Fibroblast of lung (primary cell): ENCODE data around the gene TNFRSF9. TPM values are rescaled to one million over a fixed set of nuclear protein-coding genes. Genes with fewer than 3 reads are reported as not detected.

Experiments
- DNase-seq, 2 donors: peaks; one replicate each; pipeline versions ENCODE4 v3.0.0 to v3.0.0-alpha.2; 2010; ENCODE audit warnings: low read depth in 2 of 2
- H2AFZ ChIP-seq: 2 replicates; pipeline ENCODE4 v1.5.1; 2012; ENCODE audit warnings: low read length, control low read depth, inconsistent platforms
- H3K27ac ChIP-seq: 2 replicates; pipeline ENCODE4 v1.5.1; 2011; ENCODE audit warnings: low read length, control low read depth; ENCODE audit not compliant: insufficient read depth
- H3K27me3 ChIP-seq: 2 replicates; pipeline ENCODE4 v1.5.1; 2011; ENCODE audit warnings: mild to moderate bottlenecking, low read length; ENCODE audit not compliant: control insufficient read depth, insufficient read depth
- H3K36me3 ChIP-seq: 2 replicates; pipeline ENCODE4 v1.5.1; 2011; ENCODE audit warnings: low read length; ENCODE audit not compliant: control insufficient read depth, insufficient read depth
- H3K4me1 ChIP-seq: 2 replicates; pipeline ENCODE4 v1.5.1; 2011; ENCODE audit warnings: low read length; ENCODE audit not compliant: control insufficient read depth, insufficient read depth; ENCODE audit errors: extremely low read depth
- H3K4me2 ChIP-seq: 2 replicates; pipeline ENCODE4 v1.5.1; 2011; ENCODE audit warnings: low read length, control low read depth; ENCODE audit not compliant: insufficient read depth; ENCODE audit errors: extremely low read depth
- H3K4me3 ChIP-seq, 4 experiments: fragments of 200-600 bp in 1 of 4; sonication (generic) in 1 of 4; replicated peaks in 1 of 4; 2 replicates each; pipeline ENCODE4 v1.5.1; 2011 to 2016; ENCODE audit warnings: low read length in 4 of 4, low read depth in 3 of 4, mild to moderate bottlenecking in 3 of 4, control low read depth in 2 of 4, inconsistent platforms in 1 of 4, mixed read lengths in 1 of 4; ENCODE audit not compliant: insufficient read depth in 1 of 4; ENCODE audit errors: control extremely low read depth in 1 of 4
- H3K79me2 ChIP-seq: 2 replicates; pipeline ENCODE4 v1.5.1; 2012; ENCODE audit warnings: mild to moderate bottlenecking, low read length, inconsistent platforms; ENCODE audit not compliant: control insufficient read depth, insufficient read depth
- H3K9ac ChIP-seq: 2 replicates; pipeline ENCODE4 v1.5.1; 2011; ENCODE audit warnings: mild to moderate bottlenecking, low read length, control low read depth; ENCODE audit not compliant: insufficient read depth
- H3K9me3 ChIP-seq: 2 replicates; pipeline ENCODE4 v1.5.1; 2012; ENCODE audit warnings: low read depth, low read length; ENCODE audit not compliant: control insufficient read depth, insufficient read depth
- H4K20me1 ChIP-seq: 2 replicates; pipeline ENCODE4 v1.5.1; 2011; ENCODE audit warnings: low read length; ENCODE audit not compliant: control insufficient read depth, insufficient read depth; ENCODE audit errors: extremely low read depth
- EZH2 ChIP-seq: IDR thresholded peaks from 2 replicates; pipeline ENCODE4 v1.5.1; 2012; ENCODE audit warnings: low read length, control low read depth, mild to moderate bottlenecking; ENCODE audit errors: missing control alignments
- polyA plus RNA-seq, 2 donors: library from polyadenylated mRNA; depleted of rRNA in 1 of 2; stranded (reverse) in 1 of 2; unstranded in 1 of 2; fragments of >200 nt; gene quantifications; 2 replicates each; pipeline ENCODE4 v1.2.1, GENCODE V29; 2011 to 2012; ENCODE audit warnings: missing spikeins in 1 of 2
- total RNA-seq: library from RNA; depleted of rRNA; stranded (reverse); fragments of >200 nt; gene quantifications from 2 replicates; pipeline ENCODE4 v1.2.1, GENCODE V29; 2014
- TF ChIP-seq, protein P1 (sequence below), 2 donors: IDR thresholded peaks in 1 of 2; conservative IDR thresholded peaks in 1 of 2; 1 replicate in 1 of 2; 2 replicates in 1 of 2; pipeline ENCODE4 v1.5.1; 2011 to 2012; ENCODE audit warnings: low read length in 2 of 2, control low read depth in 1 of 2, inconsistent platforms in 1 of 2, low read depth in 1 of 2, mild to moderate bottlenecking in 1 of 2

Gene TNFRSF9
- total and polyA plus RNA-seq, 2 donors (not counting 1 experiment from before 2014, with no cell fraction given): 0.02 TPM; not detected in 1

DNA sequence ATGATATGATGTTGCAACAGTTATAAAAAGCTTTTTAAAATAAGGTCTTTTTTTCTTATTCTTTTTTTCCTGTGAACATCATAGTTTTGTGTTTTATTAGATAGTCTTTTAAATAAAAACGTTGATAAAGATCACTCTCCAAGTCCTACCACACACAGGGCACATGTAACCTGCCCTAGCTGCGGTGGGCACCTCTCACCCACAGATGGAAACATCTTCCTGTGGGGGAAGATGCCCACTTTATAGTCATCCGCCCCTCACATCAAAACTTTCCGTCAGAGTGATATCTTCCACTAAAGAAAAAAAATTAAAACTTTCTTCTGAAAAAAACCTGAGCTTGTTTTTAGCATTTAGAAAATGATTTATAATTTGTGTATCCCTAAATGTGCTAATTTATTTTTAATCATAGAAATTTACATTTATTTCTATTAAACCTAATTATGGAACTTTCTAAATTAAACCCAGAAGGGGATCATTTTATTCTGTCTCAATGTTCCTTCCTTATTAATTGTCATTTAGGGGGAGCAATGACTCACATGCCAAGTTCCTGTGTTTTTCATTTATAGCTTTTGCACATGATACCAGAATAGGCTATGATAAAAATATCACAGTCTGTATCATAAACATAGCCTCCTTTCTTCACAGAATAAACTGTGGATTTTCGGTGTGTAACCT, 24.7 kb downstream of the TNFRSF9 start:
- no peak for DNase-seq
- Histone ChIP-seq H3K27me3 (peaks cover 5% of the 10 kb centered on the region), H3K4me3 (no peak overlapping the region), H3K9me3 (no peaks in the 10 kb centered on the region), H3K27ac (no peak overlapping the region), H3K4me1 (no peaks in the 10 kb centered on the region), H4K20me1 (no peaks in the 10 kb centered on the region), H3K79me2 (no peaks in the 10 kb centered on the region), H3K4me2 (no peak overlapping the region), H3K36me3 (no peaks in the 10 kb centered on the region), H3K9ac (no peak overlapping the region), H2AFZ (no peak overlapping the region)
- no peak for TF ChIP-seq EZH2
- TF ChIP-seq, protein P1, sequence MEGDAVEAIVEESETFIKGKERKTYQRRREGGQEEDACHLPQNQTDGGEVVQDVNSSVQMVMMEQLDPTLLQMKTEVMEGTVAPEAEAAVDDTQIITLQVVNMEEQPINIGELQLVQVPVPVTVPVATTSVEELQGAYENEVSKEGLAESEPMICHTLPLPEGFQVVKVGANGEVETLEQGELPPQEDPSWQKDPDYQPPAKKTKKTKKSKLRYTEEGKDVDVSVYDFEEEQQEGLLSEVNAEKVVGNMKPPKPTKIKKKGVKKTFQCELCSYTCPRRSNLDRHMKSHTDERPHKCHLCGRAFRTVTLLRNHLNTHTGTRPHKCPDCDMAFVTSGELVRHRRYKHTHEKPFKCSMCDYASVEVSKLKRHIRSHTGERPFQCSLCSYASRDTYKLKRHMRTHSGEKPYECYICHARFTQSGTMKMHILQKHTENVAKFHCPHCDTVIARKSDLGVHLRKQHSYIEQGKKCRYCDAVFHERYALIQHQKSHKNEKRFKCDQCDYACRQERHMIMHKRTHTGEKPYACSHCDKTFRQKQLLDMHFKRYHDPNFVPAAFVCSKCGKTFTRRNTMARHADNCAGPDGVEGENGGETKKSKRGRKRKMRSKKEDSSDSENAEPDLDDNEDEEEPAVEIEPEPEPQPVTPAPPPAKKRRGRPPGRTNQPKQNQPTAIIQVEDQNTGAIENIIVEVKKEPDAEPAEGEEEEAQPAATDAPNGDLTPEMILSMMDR (conservative IDR thresholded peaks at IDR 0.05 in 1 of 2, IDR thresholded peaks at IDR 0.05 in 1 of 2; ENCODE audit: low read depth in 1 of 2, low read length in 2 of 2): no peak

DNA sequence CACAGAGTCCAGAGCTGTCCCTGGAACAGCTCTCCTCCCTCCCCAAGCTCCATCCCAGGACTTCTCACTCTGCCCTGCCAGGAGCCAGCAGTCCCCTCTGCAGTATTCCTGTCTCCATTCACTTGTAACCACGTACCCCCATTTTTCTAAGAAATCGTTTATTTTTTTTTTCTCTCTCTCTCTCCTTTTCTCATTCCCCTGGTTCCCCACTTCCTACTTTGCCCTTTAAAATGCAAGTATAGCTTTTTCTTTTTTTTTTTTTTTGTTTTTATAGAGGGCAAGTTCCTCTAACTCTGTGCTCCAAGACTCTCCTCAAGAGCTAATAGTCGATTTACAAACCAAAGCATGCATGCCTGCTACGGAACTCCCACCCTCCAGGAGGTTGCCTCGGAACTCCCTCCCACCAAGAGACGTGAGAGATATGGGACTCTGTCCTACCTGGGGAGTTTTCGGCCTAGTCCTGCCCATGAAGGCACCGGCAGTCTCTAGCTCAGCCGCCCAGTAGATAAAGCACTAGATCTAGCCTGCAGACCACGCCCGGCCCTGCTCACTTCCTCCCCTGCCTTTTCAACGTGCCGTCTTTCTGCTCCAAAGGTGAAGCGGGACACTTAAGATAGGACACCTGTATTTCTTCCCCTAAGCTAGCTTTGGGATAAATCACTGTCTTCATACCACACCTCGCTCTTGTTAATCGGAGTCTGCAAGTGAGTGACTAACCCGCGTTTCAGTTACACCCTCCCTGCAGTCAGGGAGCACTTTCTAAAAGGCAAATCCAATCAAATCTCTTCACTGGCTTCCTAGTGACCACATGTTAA, 27.7 kb downstream of the TNFRSF9 start:
- peaks cover 5% of the 10 kb centered on the region for H3K27me3 ChIP-seq
- no peak overlapping the region for H3K9ac ChIP-seq
- TF ChIP-seq, protein P1 (conservative IDR thresholded peaks at IDR 0.05 in 1 of 2, IDR thresholded peaks at IDR 0.05 in 1 of 2; ENCODE audit: low read depth in 1 of 2, low read length in 2 of 2): no peak
- TF ChIP-seq EZH2: no peak
- no peak overlapping the region for H3K4me2 ChIP-seq
- no peak for DNase-seq
- H3K9me3 ChIP-seq: no peaks in the 10 kb centered on the region
- no peak overlapping the region for H3K27ac ChIP-seq
- no peak overlapping the region for H3K4me3 ChIP-seq
- no peaks in the 10 kb centered on the region for H3K4me1 ChIP-seq
- no peak overlapping the region for H2AFZ ChIP-seq
- H3K79me2 ChIP-seq: no peaks in the 10 kb centered on the region
- H3K36me3 ChIP-seq: no peaks in the 10 kb centered on the region
- H4K20me1 ChIP-seq: no peaks in the 10 kb centered on the region

DNA sequence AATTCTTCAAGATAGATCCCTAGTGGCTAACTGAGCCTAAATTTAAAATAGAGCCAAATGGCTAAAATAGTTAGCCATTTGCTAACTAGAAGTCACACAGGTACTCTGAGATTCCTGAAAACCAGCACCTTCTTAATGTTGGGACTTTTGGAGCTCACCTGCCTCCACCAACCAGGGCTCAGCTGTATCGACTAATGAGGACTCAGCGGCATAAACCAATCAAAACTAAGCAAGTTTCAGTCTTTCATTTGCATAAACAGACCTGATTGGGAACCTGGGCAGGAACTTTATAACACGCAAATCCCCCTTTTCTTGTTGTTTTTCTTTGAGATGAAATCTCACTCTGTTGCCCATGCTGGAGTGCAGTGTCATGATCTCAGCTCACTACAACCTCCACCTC, 28.5 kb downstream of the TNFRSF9 start:
- Histone ChIP-seq H3K4me1 (no peaks in the 10 kb centered on the region), H3K4me2 (no peak overlapping the region)
- no peak for TF ChIP-seq EZH2
- TF ChIP-seq, protein P1 (conservative IDR thresholded peaks at IDR 0.05 in 1 of 2, IDR thresholded peaks at IDR 0.05 in 1 of 2; ENCODE audit: low read depth in 1 of 2, low read length in 2 of 2): no peak

More for the DNA sequence above, 28.5 kb downstream of the TNFRSF9 start:
- Histone ChIP-seq H3K4me3 (no peak overlapping the region), H2AFZ (no peak overlapping the region), H4K20me1 (no peaks in the 10 kb centered on the region), H3K27me3 (peaks cover 5% of the 10 kb centered on the region), H3K79me2 (no peaks in the 10 kb centered on the region), H3K27ac (no peak overlapping the region), H3K9me3 (no peaks in the 10 kb centered on the region), H3K9ac (no peak overlapping the region), H3K36me3 (no peaks in the 10 kb centered on the region)
- DNase-seq: no peak
